ENCODE data around the gene GRIK3.

GRCh38 chr1:37034121-37035013 is at the start of gene GRIK3:
- TF ChIP-seq CTCF (conservative IDR thresholded peaks at IDR 0.05) (no peak), ZFX (IDR thresholded peaks at IDR 0.05) (no peak)
